Measurements from ENCODE around the gene PDE11A.

The PDE11A gene

DNA sequence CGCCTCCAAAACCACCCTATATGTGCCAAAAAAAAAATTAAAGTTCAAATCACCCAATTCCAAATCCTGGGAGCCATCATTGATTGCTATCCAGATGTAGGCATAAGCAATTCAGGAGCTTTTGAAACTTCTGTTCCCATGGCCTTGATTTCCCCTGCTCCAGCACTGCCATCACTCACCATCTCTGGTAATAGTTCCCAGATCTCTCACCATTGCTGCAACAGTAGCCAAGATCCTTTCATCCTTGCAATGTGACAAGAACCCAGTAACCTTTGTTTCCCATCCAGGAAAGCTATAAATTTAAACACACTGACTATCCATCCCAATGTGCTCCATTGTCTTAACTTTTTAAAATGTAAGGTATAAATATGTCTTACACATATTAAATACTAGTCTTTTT is 155.4 kb downstream of the PDE11A start:
- no peak overlapping the region for H3K4me3 ChIP-seq (ENCODE audit: control insufficient read depth, low read depth, low read length)
- DNase-seq (ENCODE audit: low read depth): no peak
- TF ChIP-seq, protein P1, sequence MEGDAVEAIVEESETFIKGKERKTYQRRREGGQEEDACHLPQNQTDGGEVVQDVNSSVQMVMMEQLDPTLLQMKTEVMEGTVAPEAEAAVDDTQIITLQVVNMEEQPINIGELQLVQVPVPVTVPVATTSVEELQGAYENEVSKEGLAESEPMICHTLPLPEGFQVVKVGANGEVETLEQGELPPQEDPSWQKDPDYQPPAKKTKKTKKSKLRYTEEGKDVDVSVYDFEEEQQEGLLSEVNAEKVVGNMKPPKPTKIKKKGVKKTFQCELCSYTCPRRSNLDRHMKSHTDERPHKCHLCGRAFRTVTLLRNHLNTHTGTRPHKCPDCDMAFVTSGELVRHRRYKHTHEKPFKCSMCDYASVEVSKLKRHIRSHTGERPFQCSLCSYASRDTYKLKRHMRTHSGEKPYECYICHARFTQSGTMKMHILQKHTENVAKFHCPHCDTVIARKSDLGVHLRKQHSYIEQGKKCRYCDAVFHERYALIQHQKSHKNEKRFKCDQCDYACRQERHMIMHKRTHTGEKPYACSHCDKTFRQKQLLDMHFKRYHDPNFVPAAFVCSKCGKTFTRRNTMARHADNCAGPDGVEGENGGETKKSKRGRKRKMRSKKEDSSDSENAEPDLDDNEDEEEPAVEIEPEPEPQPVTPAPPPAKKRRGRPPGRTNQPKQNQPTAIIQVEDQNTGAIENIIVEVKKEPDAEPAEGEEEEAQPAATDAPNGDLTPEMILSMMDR (IDR thresholded peaks at IDR 0.05; ENCODE audit: control insufficient read depth, insufficient read depth, low read depth, low read length, missing control alignments): no peak

DNA sequence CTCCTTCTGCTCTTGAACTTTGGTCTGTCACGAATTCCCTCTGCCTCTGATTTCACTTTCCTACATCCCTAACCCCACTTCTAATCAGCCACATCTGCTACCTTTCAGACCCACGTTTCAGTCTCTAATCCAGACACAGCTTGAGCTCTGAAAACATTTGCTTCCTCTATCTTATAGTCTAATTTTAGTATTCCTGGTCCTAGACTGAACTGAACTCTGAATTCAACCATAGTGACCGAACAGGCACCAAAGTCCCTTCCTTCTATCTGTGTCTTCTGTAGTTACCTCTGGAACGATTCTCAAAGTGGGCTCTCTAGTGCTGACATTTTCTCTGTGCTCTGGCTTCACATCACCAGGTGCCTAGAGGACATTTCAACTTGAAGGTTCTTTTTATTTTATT is 156.2 kb downstream of the PDE11A start:
- DNase-seq (ENCODE audit: low read depth): no peak

GRCh38 chr2:177914247-177914646 is 158.3 kb downstream of the PDE11A start:
- TF ChIP-seq, protein P1 (IDR thresholded peaks at IDR 0.05; ENCODE audit: control insufficient read depth, insufficient read depth, low read depth, low read length, missing control alignments): no peak
- DNase-seq (ENCODE audit: low read depth): no peak

More for the DNA sequence above, 156.2 kb downstream of the PDE11A start:
- TF ChIP-seq, protein P1 (IDR thresholded peaks at IDR 0.05; ENCODE audit: control insufficient read depth, insufficient read depth, low read depth, low read length, missing control alignments): no peak
- H3K4me3 ChIP-seq (ENCODE audit: control insufficient read depth, low read depth, low read length): no peak overlapping the region

GRCh38 chr2:177909962-177910361 is 162.6 kb downstream of the PDE11A start:
- TF ChIP-seq, protein P1 (IDR thresholded peaks at IDR 0.05; ENCODE audit: control insufficient read depth, insufficient read depth, low read depth, low read length, missing control alignments): no peak
- no peak for DNase-seq (ENCODE audit: low read depth)
- H3K4me3 ChIP-seq (ENCODE audit: control insufficient read depth, low read depth, low read length): no peak overlapping the region

More at GRCh38 chr2:177914247-177914646, 158.3 kb downstream of the PDE11A start:
- no peak overlapping the region for H3K4me3 ChIP-seq (ENCODE audit: control insufficient read depth, low read depth, low read length)

- TF ChIP-seq, protein P1 (IDR thresholded peaks at IDR 0.05; ENCODE audit: control insufficient read depth, insufficient read depth, low read depth, low read length, missing control alignments): no peak
- no peak overlapping the region for H3K4me3 ChIP-seq (ENCODE audit: control insufficient read depth, low read depth, low read length)
- DNase-seq (ENCODE audit: low read depth): no peak
Measured at GRCh38 chr2:177908824-177909223, 163.8 kb downstream of the PDE11A start.

- no peak for DNase-seq (ENCODE audit: low read depth)
- TF ChIP-seq, protein P1 (IDR thresholded peaks at IDR 0.05; ENCODE audit: control insufficient read depth, insufficient read depth, low read depth, low read length, missing control alignments): no peak
- no peak overlapping the region for H3K4me3 ChIP-seq (ENCODE audit: control insufficient read depth, low read depth, low read length)
Measured at GRCh38 chr2:177908182-177908581, 164.4 kb downstream of the PDE11A start.

Data from AG09309 (cell line).